ENCODE results near the gene ENG. TPM values are rescaled to one million over a fixed set of nuclear protein-coding genes. Genes with fewer than 3 reads are reported as not detected.

The ENG gene
- total RNA-seq, 1 donor from 2014 or later: 322 TPM

DNA sequence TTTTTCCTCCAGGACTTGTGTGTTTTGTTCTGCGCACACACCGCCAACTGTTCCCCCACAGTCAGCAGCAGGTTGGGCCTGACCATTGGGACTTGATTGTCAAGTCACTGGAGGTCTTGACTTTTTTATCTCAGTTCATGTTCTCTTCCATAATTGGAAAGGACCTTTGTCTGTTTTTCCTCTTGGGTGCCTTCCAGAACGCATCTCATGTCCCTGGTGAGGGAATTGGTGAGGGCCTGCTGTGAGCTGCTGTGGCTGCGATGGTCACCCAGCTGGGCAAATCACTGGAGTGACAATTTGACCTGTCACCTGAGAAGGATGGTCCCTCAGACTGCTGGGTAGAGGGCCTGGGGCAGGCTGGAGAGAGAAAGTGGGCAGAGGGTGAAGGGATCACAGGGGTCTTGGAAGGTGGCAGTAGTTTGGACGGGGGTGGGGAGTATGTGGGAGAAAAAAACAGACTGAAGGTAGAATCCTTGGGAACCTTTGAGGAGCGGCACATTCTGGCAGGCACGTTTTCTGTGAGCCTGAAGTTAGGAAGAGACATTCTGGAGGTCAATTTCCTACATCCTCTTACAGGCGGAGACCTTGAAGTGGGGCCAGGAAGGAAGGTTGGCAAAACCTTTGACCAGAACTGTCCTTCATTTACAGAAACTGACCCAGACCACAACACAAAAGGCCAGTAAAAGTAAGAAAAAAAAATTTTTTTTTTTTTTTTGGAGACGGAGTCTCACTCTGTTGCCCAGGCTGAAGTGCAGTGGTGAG, 64.2 kb downstream of the ENG start:
- TF ChIP-seq CTCF (IDR thresholded peaks at IDR 0.05): no peak

DNA sequence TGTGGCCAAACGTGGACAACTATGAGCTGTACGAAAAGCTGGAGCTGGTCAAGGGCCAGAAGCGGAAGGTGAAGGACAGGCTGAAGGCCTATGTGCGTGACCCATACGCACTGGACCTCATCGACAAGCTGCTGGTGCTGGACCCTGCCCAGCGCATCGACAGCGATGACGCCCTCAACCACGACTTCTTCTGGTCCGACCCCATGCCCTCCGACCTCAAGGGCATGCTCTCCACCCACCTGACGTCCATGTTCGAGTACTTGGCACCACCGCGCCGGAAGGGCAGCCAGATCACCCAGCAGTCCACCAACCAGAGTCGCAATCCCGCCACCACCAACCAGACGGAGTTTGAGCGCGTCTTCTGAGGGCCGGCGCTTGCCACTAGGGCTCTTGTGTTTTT, 65.3 kb downstream of the ENG start:
- Histone ChIP-seq H3K4me3 (no peak overlapping the region), H3K27ac (no peak overlapping the region), H3K4me1 (peaks cover 31% of the 10 kb centered on the region), H3K36me3 (peaks cover 59% of the 10 kb centered on the region), H3K9me3 (no peaks in the 10 kb centered on the region), H3K27me3 (no peaks in the 10 kb centered on the region)
- no peak for ATAC-seq
- intact Hi-C loops (cut with DNase I): no loop called here
- no peak for TF ChIP-seq CTCF (IDR thresholded peaks at IDR 0.05)
- DNase-seq: no peak

More for the DNA sequence above, 64.2 kb downstream of the ENG start:
- no peak overlapping the region for H3K27ac ChIP-seq
- H3K27me3 ChIP-seq: no peaks in the 10 kb centered on the region
- H3K36me3 ChIP-seq: peaks cover 59% of the 10 kb centered on the region
- DNase-seq: no peak
- H3K9me3 ChIP-seq: no peaks in the 10 kb centered on the region
- no peak overlapping the region for H3K4me3 ChIP-seq
- ATAC-seq: no peak
- H3K4me1 ChIP-seq: peaks cover 31% of the 10 kb centered on the region
- intact Hi-C loops (cut with DNase I): no loop called here

- Histone ChIP-seq H3K9me3 (no peaks in the 10 kb centered on the region), H3K4me1 (peaks cover 32% of the 10 kb centered on the region), H3K27me3 (no peaks in the 10 kb centered on the region), H3K4me3 (no peak overlapping the region), H3K36me3 (peaks cover 59% of the 10 kb centered on the region), H3K27ac (no peak overlapping the region)
- intact Hi-C loops (cut with DNase I): no loop called here
- ATAC-seq: no peak
- DNase-seq: no peak
- no peak for TF ChIP-seq CTCF (IDR thresholded peaks at IDR 0.05)
Measured at GRCh38 chr9:127788337-127789011, 66.0 kb downstream of the ENG start.

- peak overlapping the region; percentile 94 for H3K27ac ChIP-seq
- TF ChIP-seq CTCF (IDR thresholded peaks at IDR 0.05): peak; percentile 40
- peaks cover 49% of the 10 kb centered on the region for H3K36me3 ChIP-seq
- ATAC-seq (no peak), DNase-seq (no peak)
- no peaks in the 10 kb centered on the region for H3K9me3 ChIP-seq
- peaks cover 40% of the 10 kb centered on the region for H3K4me1 ChIP-seq
- no peaks in the 10 kb centered on the region for H3K27me3 ChIP-seq
- intact Hi-C loops (cut with DNase I): no loop called here
- H3K4me3 ChIP-seq: peak overlapping the region; percentile 98
Measured at GRCh38 chr9:127786773-127787104, 67.7 kb downstream of the ENG start.

- Histone ChIP-seq H3K27ac (peak within 1 kb of the TSS; percentile 94), H3K4me1 (peaks cover 40% of the 10 kb centered on the region), H3K36me3 (peaks cover 43% of the 10 kb centered on the region), H3K4me3 (peak within 1 kb of the TSS; percentile 98), H3K9me3 (no peaks in the 10 kb centered on the region), H3K27me3 (no peaks in the 10 kb centered on the region)
- TF ChIP-seq CTCF (IDR thresholded peaks at IDR 0.05): no peak
- ATAC-seq: peak; percentile 84
- DNase-seq: peak; percentile 96
- intact Hi-C loops (cut with DNase I): no loop called here
Measured at GRCh38 chr9:127785933-127786772, 68.3 kb downstream of the ENG start, which contains the start of gene CDK9. Gene CDK9 (plus strand): TSS chr9:127786034. CDS start chr9:127786149, 115 bp downstream.

All from upper lobe of right lung (tissue), 1 donor.